HG02970 (cell line): ENCODE data around the gene ARHGAP31.

Experiments used
- ATAC-seq: cut with Tn5 transposase; IDR thresholded peaks from one replicate; pipeline ENCODE4 v1.9.1; 2021; ENCODE audit warnings: mild to moderate bottlenecking, moderate library complexity, moderate number of reproducible peaks; ENCODE audit not compliant: unreplicated experiment, low FRiP score

Gene ARHGAP31

DNA sequence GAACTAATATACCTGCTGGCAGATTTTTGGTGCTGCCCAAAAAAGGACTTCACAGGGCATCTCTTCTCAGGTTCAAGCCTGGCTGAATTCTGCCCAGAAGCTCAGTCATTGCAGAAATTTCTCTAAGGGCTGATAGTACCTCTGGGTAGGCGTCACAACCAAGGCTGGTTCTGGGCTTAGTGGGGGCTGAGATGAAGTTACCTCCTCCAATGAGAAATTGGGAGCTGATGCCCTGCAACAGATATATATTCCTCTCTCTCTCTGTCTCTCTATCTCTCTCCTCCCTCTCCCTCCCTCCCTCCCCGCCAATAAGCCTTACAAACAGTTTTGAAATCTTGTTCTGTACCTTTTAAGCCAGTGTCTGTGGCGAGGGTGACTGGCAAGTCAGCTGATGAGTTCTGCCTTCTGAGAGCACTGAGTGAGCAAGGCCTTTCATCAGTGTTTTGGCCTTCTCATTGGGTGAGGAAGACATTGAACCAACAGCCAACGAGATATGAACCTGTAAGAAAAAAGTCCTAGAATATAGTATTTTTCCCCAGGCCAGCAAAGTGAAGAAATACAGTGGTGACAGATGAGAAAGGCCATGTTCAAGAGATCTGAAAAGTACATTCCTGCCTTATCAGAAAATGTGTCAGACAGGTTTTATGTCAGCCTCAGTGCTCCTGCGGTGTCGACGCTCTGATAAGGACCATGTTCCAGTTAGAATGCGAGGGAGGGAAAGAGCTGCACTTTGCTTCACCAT lies 123.8 kb downstream of the ARHGAP31 start:
- ATAC-seq, result no peak

DNA sequence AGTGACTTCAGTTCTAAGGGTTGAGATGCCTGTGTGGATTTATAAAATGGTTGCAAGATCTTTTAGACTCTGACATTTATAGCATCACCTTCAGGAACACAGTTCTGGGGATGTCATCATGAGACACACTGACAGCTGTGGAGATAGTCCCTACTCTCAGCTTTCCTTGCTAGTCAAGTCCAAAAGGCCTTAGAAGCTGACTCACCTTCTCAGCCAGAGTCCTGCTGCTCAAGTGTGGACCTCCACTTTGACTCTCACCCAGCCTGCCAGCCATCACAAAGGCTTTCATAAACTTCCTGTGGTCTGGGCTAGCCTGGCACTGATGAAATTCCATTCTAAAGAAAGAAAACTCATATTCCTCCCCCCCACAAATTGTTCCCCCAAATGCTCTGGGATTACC lies 124.5 kb downstream of the ARHGAP31 start:
- no peak for ATAC-seq

DNA sequence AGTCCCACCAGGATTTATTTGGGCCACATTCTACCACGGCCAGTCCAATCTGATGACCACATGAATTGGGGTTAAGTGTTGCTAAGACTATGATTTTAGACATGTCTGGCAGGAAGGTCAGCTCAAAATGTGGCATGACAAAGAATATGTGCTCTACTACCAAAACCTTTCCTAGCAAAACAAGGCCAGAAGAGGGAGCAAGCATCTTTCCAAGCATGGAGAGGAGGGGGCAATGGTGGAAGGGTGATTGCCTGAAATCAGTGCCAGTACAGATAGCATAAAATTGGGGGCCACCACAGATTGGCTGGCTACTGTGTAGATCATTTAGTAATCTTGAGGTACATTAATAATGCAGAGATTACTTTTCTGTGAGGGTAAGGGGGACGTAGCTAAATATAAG lies 126.0 kb downstream of the ARHGAP31 start:
- no peak for ATAC-seq

DNA sequence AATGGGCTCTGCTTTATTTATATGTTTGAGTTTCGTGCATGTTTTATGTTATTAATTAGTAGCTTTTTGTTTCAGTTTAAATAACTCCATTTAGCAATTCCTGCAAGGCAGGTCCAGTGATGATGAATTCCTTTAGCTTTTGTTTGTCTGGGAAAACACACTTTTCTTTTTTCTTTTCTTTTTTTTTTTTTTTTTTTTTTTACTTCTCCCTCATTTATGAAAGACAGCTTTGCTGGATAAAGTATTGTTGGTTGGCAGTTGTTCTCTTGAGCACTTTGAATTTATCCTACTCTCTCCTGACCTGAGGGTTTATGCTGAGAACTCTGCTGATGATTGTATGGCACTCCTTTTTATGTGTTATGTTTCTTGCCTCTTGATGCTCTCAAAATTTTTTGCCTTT lies 133.5 kb downstream of the ARHGAP31 start:
- ATAC-seq, result no peak

- no peak for ATAC-seq
These were observed 134.4 kb downstream of the ARHGAP31 start for GRCh38 chr3:119428538-119428937.

- no peak for ATAC-seq
These were observed 139.6 kb downstream of the ARHGAP31 start for GRCh38 chr3:119433613-119434325.

DNA sequence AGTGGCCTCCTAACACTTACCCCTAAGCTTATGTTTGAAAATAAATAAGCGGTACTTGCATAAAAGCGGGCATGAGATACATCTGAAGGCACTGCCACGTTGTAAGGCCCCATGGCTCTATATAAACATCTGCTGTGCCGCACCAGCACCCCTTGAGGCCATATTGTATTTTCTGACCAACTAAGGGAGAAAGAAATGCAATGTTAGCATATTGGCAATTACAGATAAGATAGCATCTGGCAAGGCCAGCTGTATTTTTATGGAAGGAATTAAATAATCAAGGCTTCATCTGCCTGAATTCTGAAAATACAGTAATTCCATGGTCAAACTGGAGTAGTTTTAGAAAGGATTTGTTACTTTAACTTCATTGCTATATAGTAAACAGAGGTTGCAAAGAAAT lies 140.5 kb downstream of the ARHGAP31 start:
- ATAC-seq, result no peak

DNA sequence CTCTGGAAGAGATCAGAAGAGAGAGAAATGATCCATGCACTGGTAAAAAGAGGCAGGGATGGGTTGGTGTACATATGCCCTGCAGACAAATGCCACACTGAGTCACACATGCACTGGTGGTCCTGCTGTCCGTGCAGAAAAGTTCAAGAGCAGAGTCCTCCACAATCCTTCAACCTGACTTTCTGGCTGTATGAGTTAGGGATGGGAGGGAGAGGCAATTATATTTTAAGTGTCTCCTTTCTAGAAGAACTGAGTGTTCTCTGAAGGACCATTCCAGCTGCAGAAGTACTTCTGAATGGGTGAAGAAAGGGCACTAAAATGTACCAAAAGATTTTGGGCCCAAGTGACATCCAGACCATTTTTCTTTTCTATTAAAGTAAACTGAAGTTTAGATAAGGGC lies 142.8 kb downstream of the ARHGAP31 start:
- no peak for ATAC-seq

GRCh38 chr3:119437691-119438258 lies 143.6 kb downstream of the ARHGAP31 start:
- no peak for ATAC-seq

- ATAC-seq, result no peak
These were observed 149.0 kb downstream of the ARHGAP31 start for GRCh38 chr3:119443179-119443578.

GRCh38 chr3:119444590-119444989 lies 150.4 kb downstream of the ARHGAP31 start:
- ATAC-seq, result no peak

GRCh38 chr3:119453822-119454221 lies 159.6 kb downstream of the ARHGAP31 start:
- ATAC-seq, result no peak

- ATAC-seq, result no peak
These were observed 162.3 kb downstream of the ARHGAP31 start for GRCh38 chr3:119456469-119456868.

GRCh38 chr3:119457246-119457645 lies 163.1 kb downstream of the ARHGAP31 start:
- no peak for ATAC-seq

DNA sequence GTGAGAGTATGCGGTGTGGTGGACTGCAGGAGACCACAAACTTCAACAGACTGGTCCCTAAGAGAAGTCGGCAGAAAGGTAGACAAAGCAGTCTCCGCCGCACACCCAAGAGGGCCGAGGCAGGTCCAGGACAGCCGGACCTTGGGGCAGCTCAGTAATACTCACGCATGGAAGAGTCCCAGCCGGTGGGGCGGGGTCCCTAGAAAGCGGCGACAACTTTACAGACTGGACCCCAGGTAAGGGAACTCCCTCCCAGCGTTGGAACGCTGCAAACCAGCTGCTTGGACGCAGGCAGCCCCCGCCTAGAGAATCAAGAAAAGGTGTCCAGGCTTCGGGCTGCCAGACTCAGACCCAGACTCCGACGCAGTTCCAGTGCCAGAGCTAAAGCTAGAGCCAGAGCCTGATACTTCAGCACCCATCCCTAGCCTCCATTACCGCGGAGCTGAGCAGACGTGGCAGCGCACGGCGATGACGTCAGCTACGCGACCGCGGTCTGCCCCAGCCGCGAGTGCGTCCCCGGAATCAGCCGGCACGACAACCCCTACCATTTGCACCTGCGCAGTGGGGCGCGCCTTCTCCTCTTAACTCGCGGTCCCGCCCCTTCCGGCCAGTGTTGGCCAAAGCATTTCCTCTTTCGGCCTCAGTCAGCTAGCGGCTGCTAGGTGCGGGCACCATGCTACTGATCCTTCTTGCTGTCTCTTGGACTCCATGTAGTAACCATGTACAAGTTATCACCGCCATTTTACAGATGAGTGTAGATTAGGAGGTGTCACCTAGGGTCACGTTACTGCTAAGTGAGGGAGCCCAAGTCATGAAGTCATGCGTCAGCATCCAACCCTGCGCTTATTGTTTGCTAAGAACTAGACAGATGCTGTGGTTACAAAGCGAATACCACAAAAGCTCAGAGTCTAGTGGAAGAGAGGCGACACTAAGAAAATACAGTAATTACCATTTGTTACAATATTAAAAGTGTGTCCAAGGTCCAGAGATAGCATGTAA lies 169.3 kb downstream of the ARHGAP31 start, which contains the start of gene TMEM39A:
Gene TMEM39A, minus strand, starts transcription at position 445 of the 999 bp plus-strand sequence. CDS start 1,541 bp downstream, outside the sequence.
- peak; percentile 94 for ATAC-seq

- no peak for ATAC-seq
These were observed 173.9 kb downstream of the ARHGAP31 start for GRCh38 chr3:119468041-119468440.

DNA sequence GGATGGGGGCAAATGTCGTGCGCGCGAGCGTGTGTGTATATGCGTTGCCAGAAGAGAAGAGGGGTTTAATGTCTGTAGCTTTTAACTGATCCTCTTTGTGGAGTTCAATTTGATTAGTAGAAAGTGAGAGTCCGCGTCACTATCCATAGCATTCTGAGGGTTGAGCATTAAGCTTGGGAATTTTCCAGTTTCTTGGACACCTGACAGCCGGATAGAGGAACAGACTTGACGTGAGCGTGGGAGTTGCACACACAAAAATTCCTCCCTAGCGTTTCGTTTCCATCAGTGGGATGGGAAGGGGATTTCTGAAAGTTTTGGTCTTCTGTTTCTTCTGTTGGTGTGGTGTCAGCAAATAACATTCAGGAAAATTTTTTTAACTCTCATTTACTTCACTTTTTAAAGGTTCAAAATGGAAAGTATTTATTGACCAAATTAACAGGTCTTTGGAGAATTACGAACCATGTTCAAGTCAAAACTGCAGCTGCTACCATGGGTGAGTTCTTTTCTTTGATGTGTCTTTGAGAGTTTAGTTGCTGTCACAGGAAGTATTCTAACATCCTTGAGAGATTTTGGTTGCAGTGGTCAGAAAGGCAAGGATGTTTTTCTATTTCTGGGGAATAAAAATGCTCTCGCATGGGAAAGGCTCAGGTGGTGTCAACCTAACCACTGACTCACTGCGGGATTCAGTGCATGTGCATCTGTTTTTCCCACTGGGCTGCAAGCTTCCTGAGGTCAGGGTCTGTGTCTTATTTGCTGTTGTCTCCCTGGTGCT lies 175.4 kb downstream of the ARHGAP31 start:
- ATAC-seq, result no peak
